HG02571 (cell line): ENCODE data around the gene USP54.
"Not testable (repeated sequence)": the region's sequence is repeated elsewhere in the genome, so short reads cannot be mapped to it uniquely, and the experiment has no call there.

ENCODE experiments used
- ATAC-seq: cut with Tn5 transposase; IDR thresholded peaks from one replicate; pipeline ENCODE4 v1.9.1; 2021; ENCODE audit warnings: mild to moderate bottlenecking, moderate library complexity; ENCODE audit not compliant: unreplicated experiment

The USP54 gene

GRCh38 chr10:73590881-73591799 lies at the start of gene USP54:
USP54 (minus strand) TSS chr10:73591342; CDS start chr10:73575658, 15,684 bp downstream.
- ATAC-seq, result no peak

GRCh38 chr10:73639286-73639685 lies 48.1 kb upstream of the USP54 start:
- no peak for ATAC-seq

- ATAC-seq, result no peak
Measured at GRCh38 chr10:73635781-73636180, 44.6 kb upstream of the USP54 start.

- no peak for ATAC-seq
Measured at GRCh38 chr10:73634421-73634820, 43.3 kb upstream of the USP54 start.

- ATAC-seq, result no peak
Measured at GRCh38 chr10:73629165-73629564, 38.0 kb upstream of the USP54 start.

- no peak for ATAC-seq
Measured at GRCh38 chr10:73628405-73628804, 37.3 kb upstream of the USP54 start.

- no peak for ATAC-seq
Measured at GRCh38 chr10:73627300-73627699, 36.2 kb upstream of the USP54 start.

GRCh38 chr10:73625884-73626752 lies 35.0 kb upstream of the USP54 start:
- ATAC-seq, result peak; percentile 97

- peak; percentile 33 for ATAC-seq
Measured at GRCh38 chr10:73625004-73625883, 34.1 kb upstream of the USP54 start.

- no peak for ATAC-seq
Measured at GRCh38 chr10:73623056-73623455, 31.9 kb upstream of the USP54 start.

GRCh38 chr10:73620974-73621373 lies 29.8 kb upstream of the USP54 start:
- not testable (repeated sequence) for ATAC-seq

- ATAC-seq, result not testable (repeated sequence)
Measured at GRCh38 chr10:73617143-73617542, 26.0 kb upstream of the USP54 start.

- no peak for ATAC-seq
Measured at GRCh38 chr10:73614720-73615119, 23.6 kb upstream of the USP54 start.

- no peak for ATAC-seq
Measured at GRCh38 chr10:73609116-73609515, 18.0 kb upstream of the USP54 start.

GRCh38 chr10:73601486-73601921 lies 10.4 kb upstream of the USP54 start:
- ATAC-seq, result no peak

- ATAC-seq, result no peak
Measured at GRCh38 chr10:73597346-73597745, 6.2 kb upstream of the USP54 start.

- no peak for ATAC-seq
Measured at GRCh38 chr10:73593812-73594211, 2.7 kb upstream of the USP54 start.

- ATAC-seq, result no peak
Measured at GRCh38 chr10:73593110-73593509, 2.0 kb upstream of the USP54 start.

- ATAC-seq, result no peak
Measured at GRCh38 chr10:73591935-73592699, 975 bp upstream of the USP54 start.
